Activated CD8-positive, alpha-beta memory T cell treated with anti-CD3 and anti-CD28 coated beads, Interleukin-2, amount 50 U/mL, for 24 hours (primary cell): ENCODE data around the gene DNASE1L1.

Source experiments
- DNase-seq: peaks from one replicate; pipeline ENCODE4 v3.0.0-alpha.2; 2020; ENCODE audit errors: extremely low read depth

Gene DNASE1L1

DNA sequence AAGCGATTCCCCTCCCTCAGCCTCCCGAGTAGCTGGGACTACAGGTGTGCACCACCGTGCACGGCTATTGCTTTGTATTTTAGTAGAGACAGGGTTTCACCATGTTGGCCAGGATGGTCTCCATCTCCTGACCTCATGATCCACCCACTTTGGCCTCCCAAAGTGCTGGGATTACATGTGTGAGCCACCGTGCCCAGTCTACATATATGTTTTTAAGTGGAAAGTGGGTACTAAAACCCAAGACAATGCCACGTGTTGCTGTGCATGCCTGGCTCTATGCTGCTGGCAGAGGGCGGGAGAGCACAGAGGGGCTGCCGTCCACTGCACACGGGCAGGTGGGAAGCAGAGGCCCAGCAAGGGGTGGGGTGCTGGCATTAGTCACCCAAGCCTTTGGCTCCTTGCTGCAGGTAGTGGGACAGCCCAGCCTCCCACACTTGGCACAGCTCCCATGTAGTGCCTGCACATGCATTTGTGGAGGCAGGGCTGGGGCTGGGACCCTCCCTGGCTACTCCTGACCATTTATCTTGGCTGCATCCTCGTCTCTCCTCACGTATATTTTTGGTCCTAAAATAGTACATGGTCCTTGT is 26.5 kb downstream of the DNASE1L1 start:
- DNase-seq = no peak

DNA sequence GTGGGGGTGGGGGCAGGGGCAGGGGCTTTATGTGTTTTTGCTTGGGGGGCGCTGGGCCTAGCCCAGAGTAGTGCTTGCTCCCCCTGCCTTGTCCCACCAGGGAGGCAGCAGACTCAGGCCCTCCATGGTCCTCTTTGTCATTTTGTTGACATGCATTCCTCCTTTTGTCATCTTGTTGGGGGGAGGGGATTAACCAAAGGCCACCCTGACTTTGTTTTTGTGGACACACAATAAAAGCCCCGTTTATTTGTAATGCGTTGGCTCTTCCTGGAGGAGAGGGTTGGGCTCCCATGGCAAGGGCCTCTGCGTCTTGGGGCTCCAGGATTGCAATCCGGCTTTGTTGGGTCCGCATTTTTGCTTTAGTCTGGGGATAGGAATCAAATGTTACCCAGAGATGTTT is 27.8 kb downstream of the DNASE1L1 start:
- DNase-seq = no peak

DNA sequence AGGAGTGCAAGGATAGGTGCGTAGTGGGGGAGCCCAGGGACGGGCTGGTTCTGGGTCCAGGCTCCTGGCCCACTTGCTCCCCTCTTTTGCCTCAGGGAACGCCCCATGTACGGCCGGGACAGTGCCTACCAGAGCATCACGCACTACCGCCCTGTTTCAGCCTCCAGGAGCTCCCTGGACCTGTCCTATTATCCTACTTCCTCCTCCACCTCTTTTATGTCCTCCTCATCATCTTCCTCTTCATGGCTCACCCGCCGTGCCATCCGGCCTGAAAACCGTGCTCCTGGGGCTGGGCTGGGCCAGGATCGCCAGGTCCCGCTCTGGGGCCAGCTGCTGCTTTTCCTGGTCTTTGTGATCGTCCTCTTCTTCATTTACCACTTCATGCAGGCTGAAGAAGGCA is 28.3 kb downstream of the DNASE1L1 start:
- no peak for DNase-seq

DNA sequence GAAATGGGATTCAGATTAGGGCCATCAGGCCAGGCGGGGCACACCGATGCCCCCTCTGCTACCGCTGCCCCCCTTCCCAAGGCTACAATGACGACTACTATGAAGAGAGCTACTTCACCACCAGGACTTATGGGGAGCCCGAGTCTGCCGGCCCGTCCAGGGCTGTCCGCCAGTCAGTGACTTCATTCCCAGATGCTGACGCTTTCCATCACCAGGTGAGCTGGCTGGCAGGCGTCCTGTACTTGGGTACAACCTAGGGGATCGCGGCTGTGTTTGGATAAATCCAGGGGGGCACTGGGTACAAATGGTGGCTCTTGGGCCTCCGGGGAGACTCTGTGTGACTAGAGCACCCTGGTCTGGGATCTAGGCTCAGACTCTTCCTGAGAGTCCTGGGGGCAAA is 28.9 kb downstream of the DNASE1L1 start:
- DNase-seq = no peak

DNA sequence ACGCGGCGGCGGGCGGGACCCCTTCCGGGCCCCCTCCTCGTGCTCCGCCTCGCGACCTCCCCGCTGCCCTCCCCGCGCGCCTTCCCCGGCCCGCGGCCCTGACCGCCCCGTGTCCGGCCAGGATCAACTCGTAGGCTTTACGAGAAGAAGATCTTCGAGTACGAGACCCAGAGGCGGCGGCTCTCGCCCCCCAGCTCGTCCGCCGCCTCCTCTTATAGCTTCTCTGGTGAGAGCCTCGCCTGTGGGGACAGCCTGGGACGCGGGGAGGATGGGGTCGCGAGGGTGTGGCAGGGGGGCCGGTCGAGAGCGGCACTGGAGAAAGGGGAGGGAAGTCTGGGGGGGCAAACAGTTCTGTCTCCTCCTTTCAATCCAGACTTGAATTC is 29.5 kb downstream of the DNASE1L1 start:
- no peak for DNase-seq

DNA sequence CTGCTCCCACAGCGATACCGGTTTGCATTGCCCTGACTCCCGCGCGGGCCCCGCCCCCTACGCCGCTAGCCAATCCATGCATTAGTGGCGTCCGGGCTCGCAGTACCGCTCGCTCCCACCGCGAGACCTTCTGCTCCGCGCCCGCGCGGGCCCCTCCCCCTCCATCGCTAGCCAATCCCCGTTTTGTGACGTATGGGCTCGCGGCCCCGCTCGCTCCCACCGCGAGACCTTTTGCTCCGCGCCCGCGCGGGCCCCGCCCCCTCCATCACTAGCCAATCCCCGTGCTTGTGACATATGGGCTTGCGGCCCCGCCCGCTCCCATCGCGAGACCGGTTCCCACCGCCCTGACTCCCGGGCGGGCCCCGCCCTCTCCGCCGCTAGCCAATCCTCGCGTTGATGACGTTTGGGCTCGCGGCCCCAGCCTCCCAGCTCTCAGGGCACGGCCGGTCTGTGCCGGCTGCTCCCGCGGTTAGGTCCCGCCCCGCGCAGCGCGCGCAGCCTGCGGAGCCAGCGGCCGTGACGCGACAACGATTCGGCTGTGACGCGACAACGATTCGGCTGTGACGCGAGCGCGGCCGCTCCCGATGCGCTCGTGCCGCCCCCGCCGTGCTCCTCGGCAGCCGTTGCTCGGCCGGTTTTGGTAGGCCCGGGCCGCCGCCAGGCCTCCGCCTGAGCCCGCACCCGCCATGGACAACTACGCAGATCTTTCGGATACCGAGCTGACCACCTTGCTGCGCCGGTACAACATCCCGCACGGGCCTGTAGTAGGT is 30.1 kb downstream of the DNASE1L1 start, which contains the start of gene EMD:
Gene EMD (plus strand): TSS at position 497 of the 770 bp plus-strand sequence. CDS start 190 bp downstream, at position 687.
- peak; percentile 83 for DNase-seq

DNA sequence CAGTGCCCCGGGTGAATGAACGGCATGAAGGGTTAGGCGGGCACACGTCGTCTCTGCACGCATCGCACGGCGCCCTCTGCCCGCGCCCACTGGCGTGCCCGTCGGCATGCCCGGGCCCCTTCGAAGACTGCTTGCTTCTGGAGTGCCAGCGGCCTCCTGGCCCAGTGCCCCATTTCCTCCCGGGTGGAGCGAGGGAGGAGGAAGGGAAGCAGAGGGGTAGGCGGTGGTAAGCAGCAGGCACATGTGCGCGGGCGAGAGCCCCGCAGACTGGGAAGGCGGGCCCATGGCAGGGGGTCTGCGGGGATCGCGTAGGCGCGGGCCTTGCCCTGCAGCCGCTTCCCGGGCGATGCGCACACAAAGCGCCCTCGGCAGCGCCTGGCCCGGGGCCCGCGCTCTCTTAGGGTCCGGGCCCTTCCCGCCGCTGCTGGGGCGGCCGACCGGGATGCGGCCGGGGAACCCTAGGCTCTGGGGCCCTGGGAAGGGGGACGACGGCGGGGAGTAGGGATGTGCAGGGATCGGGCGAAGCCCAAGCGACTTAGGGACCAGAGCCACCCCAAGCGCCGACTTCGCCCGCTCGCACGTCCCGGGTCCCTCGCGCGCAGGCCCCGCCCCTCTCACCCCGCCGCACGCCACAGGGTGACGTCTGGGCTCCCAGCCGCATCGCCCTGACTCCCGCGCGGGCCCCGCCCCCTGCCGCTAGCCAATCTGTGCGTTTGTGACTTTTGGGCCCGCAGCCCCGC is 30.8 kb downstream of the DNASE1L1 start:
- no peak for DNase-seq

DNA sequence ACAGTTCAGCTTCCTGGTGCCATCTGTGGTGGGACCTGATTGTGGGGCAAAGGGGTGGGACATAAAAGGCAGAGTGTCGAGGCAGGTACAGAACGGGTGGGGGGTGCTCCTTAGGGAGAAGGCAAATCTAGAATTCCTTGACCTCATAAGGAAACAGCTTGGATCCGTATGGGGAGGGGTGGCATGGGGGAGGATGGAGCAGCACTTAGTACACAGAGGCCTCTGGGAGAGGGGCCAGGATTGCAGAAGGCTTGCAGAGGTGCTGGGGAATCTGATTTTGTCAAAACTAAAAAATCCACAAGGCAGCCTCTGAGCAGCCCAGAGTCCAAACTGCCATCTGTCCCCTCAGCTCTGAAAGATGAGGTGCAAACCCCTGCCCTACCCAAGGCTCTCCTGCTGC is 32.3 kb downstream of the DNASE1L1 start:
- DNase-seq = no peak

DNA sequence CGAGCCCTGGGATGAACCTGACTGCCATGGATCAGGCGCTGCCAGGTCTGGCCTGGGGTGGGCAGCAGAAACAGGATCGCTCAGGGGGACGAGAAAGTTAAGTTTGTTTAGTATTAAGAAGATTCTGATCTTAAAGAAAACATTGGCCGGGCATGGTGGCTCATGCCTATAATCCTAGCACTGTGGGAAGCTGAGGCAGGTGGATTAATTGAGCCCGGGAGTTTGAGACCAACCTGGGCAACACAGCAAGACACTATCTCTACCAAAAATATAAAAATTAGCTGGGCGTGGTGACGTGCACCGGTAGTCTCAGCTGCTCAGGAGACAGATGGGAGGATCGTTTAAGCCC is 33.9 kb downstream of the DNASE1L1 start:
- DNase-seq = no peak

DNA sequence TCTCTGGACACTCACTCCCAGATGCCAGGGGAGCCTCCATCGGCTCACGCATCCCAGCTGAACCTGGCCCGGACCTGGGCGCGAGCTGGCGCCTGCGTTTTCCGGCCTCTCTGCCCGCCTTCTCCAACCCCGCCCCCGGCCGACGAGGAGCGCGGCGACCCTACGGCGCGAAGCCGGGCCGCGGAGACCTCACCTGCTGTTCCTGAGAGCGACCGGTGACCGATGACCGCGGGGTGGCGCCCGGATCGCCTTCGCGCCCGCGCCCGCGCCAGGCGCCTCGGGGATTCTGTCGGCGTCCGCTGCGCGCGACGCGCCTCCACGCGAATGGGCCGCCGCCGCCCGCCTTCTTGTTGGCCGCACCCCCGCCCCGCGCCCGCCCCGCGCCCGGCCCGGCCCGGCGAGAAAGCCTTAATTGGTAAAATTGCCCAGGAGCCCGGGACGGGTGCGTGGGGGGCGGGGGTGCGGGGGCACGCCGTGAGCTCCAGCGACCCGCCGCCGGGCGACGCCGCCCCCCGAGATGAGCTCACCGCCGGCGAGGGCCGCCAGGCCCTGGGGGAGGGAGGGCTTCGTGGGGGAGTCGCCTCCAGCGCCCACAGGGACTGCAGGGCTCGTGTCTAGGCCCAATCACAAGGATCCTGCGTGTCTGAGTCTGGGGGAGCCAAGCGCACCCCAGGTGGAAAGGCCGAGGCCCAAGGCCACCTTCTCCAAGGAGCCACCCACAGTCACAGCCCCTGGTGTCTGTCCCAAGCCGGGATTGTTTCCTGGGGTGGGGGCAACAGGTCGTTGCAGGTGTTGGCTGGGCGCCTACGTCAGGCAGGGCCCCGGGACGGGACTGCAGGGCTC is 34.5 kb downstream of the DNASE1L1 start, which contains the start of gene FLNA:
Gene FLNA (minus strand): TSS at position 322 of the 843 bp plus-strand sequence. CDS start 3,389 bp downstream, outside the sequence.
- DNase-seq = no peak

DNA sequence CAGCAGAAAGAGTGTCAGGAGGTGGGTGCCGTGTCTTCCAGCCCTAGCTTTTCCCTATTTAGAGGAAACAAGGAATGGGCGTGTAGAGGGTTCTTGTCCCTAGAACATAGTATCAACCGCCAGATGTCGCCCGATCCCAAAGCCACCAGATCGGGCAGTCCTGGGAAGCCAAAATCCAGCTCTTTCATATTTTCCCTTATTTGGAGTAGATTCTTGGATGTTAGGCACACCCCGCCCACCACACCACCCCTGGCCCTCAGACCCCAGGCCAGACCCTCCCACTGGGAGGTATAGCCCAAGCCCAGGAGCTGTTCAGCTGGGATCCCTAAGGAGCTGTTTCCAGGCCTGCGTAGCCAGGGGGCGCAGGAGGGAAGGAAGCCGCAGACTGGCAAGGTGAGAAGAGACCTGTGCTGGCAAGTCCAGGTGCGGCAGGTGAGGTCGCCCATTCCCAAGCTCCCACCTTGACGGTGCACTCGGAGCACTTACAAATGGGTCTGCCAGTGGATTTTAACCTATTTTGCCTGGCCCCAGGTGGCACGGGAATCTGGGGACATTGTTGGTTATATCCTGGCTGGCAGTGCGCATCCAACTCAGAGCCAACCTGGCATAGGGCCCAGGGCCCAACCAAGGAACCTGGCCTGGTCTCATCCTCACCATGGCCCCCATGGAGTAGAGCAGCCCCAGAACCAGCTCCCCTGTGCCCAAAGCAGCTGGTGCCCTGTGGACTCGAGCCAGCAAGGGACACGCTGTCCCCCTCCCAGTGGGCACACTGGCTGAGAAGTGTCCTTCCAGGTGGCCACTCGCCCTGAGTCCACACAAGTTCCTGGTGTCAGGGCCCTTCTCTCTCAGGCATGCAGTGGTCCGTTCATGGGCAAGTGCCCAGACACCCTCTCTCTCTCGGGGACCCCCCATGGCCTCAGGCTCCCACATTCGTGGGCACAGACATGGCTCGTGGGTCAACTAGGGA is 35.4 kb downstream of the DNASE1L1 start:
- DNase-seq = no peak

DNA sequence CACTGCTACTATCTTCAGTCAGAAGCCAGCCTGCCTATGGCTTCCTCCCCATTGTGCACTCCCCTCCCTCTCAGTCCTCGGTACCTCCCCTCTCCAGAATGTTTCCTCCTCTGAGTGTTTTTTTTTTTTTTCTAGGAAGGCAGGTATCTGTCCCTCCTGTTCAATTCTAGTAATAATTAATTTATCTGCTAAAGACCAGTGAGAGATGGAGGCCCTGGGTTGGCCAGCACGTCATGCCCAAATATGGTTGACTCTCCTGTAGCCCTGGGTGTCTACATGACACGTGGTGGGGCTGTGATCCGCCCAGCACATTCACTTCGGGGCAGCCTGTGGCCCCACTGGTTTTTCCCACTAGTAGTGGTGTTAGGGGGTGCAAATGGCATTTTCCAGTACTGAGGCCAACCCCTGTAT is 36.4 kb downstream of the DNASE1L1 start:
- DNase-seq = no peak

DNA sequence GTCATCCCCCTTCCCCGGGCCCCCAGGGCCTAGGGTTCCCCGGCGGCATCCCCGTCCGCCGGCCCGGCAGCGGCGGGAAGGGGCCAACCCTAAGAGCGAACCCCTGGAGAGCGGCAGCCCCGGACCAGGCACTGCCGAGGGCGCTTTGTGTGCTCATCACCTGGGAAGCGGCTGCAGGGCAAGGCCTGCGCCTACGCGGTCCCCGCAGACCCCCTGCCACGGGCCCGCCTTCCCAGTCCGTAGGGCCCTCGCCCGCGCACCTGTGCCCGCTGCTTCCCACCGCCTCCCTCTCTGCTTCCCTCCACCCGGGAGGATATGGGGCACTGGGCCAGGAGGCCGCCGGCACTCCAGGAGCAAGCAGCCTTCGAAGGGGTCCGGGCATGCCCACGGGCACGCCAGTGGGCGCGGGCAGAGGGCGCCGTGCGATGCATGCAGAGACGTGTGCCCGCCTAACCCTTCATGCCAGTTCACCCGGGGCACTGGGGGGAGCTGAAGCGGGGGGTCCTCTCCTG is 37.2 kb downstream of the DNASE1L1 start:
- DNase-seq = no peak

DNA sequence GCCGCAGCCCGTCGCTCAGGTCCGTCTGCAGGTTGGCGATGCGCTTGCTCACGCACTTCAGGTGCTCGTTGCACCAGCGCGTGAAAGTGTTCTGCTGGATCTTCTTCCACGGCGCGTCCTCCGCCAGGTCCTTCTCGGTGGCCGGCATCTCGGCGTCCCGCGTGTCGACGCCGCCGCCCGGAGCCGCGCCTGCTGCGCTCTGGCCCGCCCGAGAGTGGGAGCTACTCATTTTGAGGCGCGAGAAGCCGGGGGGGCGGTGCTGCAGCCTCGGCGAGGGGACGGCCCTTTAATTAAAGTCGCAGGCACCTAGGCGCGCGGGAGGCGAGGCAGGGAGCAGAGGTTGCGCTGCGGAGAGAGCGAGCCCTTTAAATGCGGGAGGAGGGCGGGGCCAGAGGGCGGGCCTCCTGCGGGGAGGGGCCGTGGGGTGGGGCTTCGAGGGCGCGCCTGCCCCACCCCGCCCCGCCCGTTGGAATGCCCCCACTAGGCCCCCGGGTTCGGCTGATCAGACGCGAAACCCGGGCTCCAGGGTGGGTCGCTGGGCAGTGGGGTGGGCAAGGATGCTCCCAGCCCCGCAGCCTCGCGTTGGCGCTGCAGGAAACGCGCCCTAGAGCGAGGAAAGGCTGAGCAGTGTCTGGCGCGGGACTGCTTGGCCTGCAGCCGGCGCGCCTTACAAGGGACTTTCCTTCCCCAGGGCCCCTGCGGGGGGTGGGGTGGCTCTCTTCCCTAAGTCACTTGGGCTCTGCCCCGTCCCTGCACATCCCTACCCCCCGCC is 37.9 kb downstream of the DNASE1L1 start:
- peak; percentile 82 for DNase-seq

DNA sequence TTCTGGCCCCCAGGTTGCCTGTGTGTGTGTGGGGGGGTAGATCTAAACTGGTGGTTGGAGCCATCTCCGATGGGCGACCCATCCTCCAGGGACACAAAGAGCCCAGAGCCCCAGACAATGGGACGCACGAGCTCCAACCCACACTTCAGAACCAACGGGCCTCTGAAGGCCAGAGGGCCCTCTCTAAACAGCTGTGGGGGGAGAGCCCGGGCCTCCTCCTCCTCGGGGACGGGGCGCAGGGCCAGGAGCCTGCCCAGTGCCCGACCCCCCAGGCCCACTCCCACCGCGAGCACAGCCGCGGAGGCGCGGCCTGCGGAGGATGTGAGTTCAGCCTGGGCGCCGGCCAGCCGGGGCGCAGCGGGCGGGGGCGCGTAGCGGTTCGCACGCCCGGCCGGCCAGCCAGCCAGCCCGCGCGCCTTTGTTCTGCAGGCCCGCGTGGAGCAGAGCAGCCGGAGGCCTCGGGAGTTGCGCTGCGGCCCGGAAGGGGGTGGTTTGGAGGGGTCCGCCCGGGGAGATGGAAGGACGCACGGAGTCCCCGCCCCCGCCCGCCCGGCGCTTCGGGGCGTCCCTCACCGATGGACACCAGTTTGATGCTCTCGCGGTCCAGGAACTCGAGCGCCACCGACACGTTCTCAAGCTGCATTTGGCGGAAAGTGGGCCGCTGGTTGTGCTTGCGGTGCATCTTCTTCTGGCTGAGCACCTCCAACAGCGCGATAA is 38.6 kb downstream of the DNASE1L1 start:
- no peak for DNase-seq

DNA sequence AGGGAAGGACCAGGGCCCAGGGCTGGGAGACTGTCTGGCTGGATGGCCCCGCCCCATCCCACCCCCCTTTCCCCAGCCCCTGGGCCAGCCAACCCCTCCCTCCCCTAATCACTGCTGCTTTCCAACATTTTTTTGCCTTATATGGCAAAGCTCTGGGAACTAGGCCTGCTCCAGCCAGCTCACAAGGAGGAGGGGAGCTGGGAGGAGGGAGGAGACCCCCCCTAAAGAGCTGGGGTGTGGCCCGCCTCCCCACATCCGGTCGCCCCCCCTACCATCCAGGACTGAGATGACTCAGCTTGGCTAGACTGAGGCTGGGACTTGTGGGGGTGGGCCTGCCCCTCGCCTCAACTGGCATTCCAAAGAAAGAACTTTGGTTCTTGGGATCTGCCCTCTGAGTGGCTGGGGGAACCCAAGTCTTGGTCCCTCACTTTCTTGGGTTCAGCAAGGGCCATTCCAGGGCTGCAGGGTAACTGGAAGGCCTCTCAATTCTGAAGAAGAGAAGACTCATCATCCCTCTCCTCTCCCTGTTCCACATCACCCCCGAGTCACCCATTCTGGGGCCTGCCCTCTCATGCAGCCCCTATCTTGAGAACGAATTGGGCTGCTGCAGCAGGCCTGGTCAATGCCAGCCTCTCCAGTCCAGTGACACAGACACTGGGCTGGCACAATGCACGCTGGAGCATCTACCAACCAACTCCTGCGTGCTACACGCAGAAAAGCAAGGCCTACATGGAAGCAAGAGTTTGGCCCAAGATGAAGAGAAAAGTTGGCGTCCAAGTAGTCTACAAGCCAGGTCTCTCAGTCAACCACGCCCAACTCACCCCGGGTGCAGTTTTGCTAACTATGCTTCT is 39.4 kb downstream of the DNASE1L1 start:
- DNase-seq = no peak

DNA sequence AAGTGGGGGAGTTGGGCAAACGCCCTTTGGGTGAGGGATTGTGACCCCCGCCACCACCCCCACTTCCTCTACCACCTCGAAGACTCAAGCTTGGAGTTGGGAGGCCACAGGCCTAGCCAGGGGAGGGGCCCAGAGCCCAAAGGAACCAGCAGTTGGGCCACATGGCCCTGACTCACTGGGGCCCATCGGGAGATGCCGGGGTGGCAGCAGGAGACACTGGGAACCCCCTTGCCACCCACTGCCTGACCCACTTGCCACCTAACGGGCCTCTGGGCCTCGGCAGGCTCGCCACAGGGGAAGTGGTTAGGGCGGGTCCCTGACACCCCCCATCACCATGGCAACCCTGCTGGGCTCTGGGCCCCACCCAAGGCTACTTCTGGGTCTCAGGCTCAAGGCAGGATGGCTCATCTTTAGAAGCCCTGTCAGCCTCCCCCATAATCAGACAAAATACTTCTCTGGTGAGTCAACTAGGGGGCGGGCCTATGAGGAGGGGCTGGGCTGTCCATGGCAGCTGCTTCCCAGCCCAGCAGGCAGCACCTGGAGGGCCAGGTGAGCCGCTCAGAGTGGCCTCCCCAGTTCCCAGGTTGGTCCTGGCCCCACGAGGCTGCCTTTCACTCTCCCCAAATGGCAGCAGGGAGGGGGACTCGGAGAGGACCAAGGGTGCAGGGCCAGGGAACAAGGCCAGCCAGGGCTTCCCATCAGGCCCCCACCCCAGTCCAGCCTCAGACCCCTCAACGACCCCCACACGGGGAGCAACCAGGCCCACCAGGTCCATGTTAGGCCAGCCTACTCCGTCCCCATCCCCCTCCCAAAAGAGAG is 40.2 kb downstream of the DNASE1L1 start:
- DNase-seq = peak; percentile 81
